ENCODE results near the gene SLC22A16.
"Not testable (repeated sequence)": the region's sequence is repeated elsewhere in the genome, so short reads cannot be mapped to it uniquely, and the experiment has no call there.

SLC22A16 gene

GRCh38 chr6:110488606-110489190, 12.3 kb upstream of the SLC22A16 start:
- no peak for DNase-seq

- not testable (repeated sequence) for DNase-seq
Measured at GRCh38 chr6:110487968-110488381, 11.6 kb upstream of the SLC22A16 start.

- DNase-seq = no peak
Measured at GRCh38 chr6:110486756-110487155, 10.3 kb upstream of the SLC22A16 start.

- DNase-seq = no peak
Measured at GRCh38 chr6:110485491-110485890, 9.1 kb upstream of the SLC22A16 start.

GRCh38 chr6:110484321-110484720, 7.9 kb upstream of the SLC22A16 start:
- no peak for DNase-seq

GRCh38 chr6:110482774-110483400, 6.5 kb upstream of the SLC22A16 start:
- no peak for DNase-seq

- no peak for DNase-seq
Measured at GRCh38 chr6:110481081-110481480, 4.7 kb upstream of the SLC22A16 start.

GRCh38 chr6:110475066-110475653, 1.3 kb downstream of the SLC22A16 start:
- DNase-seq = no peak

GRCh38 chr6:110474500-110474899, 1.9 kb downstream of the SLC22A16 start:
- DNase-seq = no peak

- no peak for DNase-seq
Measured at GRCh38 chr6:110472739-110473138, 3.7 kb downstream of the SLC22A16 start.

GRCh38 chr6:110471726-110472365, 4.6 kb downstream of the SLC22A16 start:
- no peak for DNase-seq

- no peak for DNase-seq
Measured at GRCh38 chr6:110468731-110469130, 7.7 kb downstream of the SLC22A16 start.

GRCh38 chr6:110467566-110468140, 8.8 kb downstream of the SLC22A16 start:
- DNase-seq = no peak

GRCh38 chr6:110462884-110463481, 13.4 kb downstream of the SLC22A16 start:
- no peak for DNase-seq

- DNase-seq = no peak
Measured at GRCh38 chr6:110461376-110461775, 15.0 kb downstream of the SLC22A16 start.

- DNase-seq = no peak
Measured at GRCh38 chr6:110459137-110459536, 17.3 kb downstream of the SLC22A16 start.

- DNase-seq = no peak
Measured at GRCh38 chr6:110458476-110458875, 17.9 kb downstream of the SLC22A16 start.

GRCh38 chr6:110457567-110458175, 18.7 kb downstream of the SLC22A16 start:
- DNase-seq = not testable (repeated sequence)

- DNase-seq = no peak
Measured at GRCh38 chr6:110456694-110457093, 19.7 kb downstream of the SLC22A16 start.

- no peak for DNase-seq
Measured at GRCh38 chr6:110449541-110449895, 26.9 kb downstream of the SLC22A16 start.

GRCh38 chr6:110448846-110449540, 27.4 kb downstream of the SLC22A16 start:
- DNase-seq = no peak

- DNase-seq = no peak
Measured at GRCh38 chr6:110447761-110448160, 28.7 kb downstream of the SLC22A16 start.
